ENCODE results near the gene ZBTB42.

The ZBTB42 gene

GRCh38 chr14:104800771-104801519, at the start of gene ZBTB42:
ZBTB42 (plus strand) TSS chr14:104801101; CDS start chr14:104801198, 97 bp downstream.
- DNase-seq = no peak

DNA sequence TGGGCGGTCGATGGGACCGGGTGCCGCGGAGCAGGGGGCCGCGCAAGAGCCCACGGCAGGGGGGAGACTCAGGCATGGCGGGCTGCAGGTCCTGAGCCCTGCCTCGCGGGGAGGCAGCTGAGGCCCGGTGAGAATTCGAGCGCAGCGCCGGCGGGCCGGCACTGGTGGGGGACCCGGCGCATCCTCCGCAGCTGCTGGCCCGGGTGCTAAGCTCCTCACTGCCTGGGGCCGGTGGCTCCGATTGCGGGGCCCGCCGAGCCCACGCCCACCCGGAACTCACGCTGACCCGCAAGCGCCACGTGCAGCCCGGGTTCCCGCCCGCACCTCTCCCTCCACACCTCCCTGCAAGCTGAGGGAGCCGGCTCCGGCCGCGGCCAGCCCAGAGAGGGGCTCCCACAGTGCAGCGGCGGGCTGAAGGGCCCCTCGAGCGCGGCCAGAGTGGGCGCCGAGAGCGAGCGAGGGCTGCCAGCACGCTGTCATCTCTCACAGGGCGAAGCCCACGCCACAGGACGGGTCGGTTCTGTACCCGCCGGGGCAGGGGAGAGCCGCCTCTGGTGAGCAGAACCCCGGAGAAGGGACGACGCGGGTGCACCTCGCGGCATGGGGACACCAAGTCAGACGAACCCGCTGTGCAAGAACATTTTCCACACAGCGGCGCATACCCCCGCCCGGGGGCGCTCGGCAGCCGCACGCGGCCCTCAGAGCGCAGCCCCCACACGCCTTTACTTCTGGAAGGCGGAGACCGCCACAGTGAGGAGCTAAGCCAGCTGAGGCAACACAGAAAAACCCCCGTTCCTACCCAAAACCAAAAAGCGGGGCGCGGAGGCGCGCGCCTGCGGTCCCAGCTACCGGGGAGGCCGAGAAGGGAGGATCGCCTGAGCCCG, 49.1 kb upstream of the ZBTB42 start:
- DNase-seq = no peak

DNA sequence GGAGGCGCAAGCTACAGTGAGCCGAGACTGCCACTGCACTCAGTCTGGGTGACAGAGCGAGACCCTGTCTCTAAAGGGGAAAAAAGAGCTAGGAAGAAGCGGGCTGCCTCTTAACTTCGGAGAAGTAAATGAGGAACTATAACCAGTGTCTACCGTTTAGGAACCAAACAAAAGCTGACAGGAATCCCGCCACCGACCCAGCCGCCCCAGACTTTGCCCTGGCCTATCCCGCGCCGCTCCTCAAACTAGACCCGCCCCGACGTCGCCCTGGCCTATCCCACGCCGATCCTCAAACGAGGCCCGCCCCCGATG, 48.5 kb upstream of the ZBTB42 start:
- no peak for DNase-seq

DNA sequence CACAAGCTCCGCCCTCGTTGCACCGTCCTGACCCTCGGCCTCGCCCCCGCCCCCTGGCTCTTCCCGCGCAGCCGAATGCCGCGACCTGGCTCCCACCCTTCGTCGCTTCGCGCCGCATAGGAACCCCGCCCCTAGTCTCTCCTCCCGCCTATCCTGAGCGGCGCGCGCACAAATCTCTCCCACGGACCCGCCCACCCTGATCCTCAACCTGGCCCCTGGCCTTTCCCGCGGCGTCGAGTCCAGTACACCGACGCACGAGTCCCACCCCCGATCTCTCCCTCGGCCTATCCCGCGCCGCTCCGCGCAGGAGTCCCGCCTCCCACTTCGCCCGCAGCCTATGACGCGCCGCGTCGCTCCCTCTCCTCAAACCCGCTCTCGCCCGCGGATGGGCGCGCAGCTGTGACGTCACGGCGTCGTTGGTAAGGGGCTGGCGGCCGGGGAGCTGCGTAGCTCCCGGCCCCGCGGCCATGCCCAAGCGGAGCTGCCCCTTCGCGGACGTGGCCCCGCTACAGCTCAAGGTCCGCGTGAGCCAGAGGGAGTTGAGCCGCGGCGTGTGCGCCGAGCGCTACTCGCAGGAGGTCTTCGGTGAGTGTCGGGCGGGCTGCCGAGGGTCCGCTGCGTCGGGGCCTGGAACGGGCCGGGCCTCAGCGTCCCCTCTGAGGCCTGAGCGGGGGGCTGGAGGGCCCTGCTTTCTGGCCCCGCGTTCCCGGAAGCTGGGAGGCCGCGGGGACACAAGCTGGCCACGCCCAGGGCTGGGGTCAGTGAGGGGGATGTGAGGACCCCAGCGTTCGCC, 48.0 kb upstream of the ZBTB42 start, which contains the start of gene SIVA1:
TSS of gene SIVA1 (plus strand) at position 413 of the 793 bp plus-strand sequence. CDS start at position 468, 55 bp downstream.
- peak; percentile 99 for DNase-seq

- DNase-seq = no peak
These were observed 47.2 kb upstream of the ZBTB42 start for GRCh38 chr14:104753528-104754212.

- DNase-seq = no peak
These were observed 46.6 kb upstream of the ZBTB42 start for GRCh38 chr14:104754213-104754851.

GRCh38 chr14:104755621-104756020, 45.3 kb upstream of the ZBTB42 start:
- DNase-seq = no peak

GRCh38 chr14:104756477-104757237, 44.2 kb upstream of the ZBTB42 start:
- no peak for DNase-seq

- no peak for DNase-seq
These were observed 43.7 kb upstream of the ZBTB42 start for GRCh38 chr14:104757238-104757585.

- no peak for DNase-seq
These were observed 43.1 kb upstream of the ZBTB42 start for GRCh38 chr14:104757681-104758392.

DNA sequence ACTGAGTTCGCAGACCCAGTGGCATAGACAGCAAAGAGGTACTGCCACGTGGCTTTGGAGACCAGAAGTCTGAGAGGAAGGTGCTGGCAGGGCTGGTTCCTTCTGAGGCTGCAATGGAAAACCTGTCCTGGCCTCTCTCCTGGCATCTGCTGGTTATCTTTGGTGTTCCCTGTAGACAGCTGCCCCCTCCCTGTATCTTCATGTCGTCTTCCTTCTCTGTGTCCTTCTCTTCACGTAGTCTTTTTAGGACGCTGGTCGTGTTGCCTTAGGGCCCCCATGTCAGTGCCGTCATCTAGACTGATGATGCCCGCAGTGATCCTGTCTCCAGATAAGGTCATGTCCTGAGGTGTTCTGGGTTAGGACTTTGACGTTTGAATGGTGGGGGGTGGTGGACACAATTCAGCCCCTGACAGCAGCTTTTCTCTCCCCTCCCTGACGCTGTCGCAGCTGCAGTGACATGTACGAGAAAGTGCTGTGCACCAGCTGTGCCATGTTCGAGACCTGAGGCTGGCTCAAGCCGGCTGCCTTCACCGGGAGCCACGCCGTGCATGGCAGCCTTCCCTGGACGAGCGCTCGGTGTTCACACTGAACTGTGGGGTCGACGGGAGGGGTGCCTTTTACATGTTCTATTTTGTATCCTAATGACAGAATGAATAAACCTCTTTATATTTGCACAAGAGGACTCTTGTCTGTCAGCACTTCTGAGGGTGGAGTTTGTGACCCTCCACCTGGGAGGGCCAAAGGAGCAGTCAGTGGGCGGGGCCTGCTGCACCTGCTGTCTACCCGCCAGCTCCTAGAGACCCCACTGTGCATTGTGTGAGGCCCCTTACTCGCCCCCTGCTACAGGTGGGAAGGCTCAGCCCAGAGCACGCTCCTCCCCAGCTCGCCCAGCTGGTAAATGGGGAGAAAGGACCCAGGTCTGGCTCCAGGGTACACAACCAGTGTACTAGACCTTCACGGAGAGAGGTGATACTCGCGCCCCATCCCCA, 41.6 kb upstream of the ZBTB42 start:
- DNase-seq = no peak

DNA sequence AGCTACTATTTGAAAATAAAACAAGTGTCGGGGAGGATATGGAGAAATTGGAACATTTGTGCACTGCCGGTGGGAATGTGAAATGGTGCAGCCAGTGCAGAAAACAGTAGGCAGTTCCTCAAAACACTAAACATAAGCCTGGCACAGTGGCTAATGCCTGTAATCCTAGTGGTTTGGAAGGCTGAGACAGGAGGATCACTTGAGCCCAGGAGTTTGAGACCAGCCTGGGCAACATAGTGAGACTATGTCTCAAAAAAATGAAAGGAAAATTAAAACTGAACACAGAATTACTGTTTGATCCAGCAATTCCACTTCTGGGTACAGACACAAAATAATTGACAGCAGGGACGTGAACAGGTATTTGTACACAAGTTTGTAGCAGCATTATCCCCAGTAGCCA, 35.4 kb upstream of the ZBTB42 start:
- no peak for DNase-seq

- DNase-seq = no peak
These were observed 34.5 kb upstream of the ZBTB42 start for GRCh38 chr14:104766256-104766862.

GRCh38 chr14:104766863-104767633, 33.9 kb upstream of the ZBTB42 start:
- DNase-seq = no peak

DNA sequence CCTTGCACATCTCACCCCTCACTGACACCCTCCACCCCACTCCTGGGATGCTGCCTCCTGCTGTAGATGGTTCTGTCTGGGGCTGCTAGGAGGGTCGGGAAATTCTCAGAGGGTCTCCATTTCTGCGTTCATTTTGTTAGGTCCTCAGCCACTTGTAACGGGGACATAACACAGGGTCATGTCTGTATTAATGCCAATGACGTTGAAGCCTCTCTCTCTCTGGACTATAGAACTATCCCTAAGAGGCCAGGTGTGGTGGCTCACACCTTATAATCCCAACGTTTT, 33.3 kb upstream of the ZBTB42 start:
- DNase-seq = no peak

DNA sequence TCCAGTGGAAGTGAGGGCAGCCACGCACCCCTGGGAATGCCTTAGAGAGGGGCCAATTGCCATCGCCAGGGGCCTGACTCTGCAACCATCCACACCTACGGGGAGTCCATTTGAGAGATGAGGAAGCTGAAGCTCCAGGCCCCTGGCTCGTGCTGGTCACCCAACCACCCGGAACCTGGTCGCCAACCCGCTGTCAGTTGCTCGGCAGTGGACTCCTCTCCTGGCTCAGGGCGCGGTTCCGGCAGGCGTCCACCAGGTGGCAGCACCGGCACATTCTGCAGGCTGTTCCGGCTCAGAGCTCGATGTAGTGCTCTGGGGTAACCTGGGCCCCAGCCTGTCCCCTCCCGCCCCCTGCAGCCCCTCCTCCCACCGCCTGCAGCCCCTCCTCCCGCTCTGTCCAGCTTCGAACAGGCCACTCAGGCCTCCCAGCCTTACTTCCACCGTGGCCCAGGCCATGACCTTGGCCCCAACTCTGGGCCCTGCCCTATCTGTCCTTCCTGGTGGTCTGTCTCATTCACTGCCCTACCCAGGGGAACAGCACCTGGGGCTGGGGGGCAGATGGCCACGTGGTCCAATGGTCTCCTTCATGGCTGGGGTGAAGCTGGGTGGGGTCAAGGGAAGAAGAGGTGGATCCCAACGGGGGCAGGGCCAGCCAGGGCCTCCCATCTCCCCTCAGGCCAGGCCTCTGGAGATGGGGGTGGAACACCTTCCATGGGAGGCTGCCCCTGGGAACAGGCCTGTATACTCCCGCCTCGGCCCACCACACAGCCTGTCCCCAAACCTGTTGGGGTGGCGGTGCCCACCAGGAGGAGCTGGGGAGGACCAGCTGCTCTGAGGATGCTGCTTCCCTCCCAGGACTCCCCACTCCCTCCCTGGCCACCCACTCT, 32.2 kb upstream of the ZBTB42 start:
- peak; percentile 72 for DNase-seq

DNA sequence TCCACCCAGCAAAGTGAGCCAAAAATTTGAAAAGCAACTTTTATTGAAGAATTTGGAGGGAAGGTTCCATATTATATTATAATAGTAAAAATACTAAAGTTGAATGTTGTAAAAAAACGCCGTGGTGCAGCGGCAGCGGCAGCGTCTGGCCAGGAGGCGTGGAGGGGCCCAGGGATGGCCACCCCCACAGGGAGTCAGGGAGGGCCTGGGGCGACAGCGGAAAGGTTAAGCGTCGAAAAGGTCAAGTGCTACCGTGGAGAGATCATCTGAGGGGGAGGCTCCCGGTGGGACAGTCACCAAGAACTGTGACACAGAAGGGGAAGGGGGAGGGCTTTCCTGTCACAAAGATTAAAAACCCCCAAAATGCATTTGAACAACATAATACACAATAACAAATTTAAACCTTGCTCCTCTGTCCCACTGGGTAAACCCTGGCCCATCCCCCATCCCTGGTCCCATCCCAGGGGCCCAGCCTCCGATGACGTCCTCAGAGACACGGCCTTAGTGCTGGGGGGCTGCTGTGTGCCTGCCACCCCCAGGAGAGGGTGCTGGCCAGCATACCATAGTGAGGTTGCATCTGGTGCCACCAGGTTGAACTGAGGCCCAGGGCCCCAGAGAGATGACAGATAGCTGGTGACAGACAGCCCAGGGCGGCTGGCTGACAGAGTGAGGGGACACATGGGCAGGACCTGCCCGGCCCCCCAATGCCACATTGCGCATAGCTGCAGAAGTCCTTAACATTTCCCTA, 31.4 kb upstream of the ZBTB42 start:
- DNase-seq = no peak

Measured in fibroblast of skin of right biceps (primary cell).